ENCODE results near the gene TBC1D22B.
"Not testable (repeated sequence)": the region's sequence is repeated elsewhere in the genome, so short reads cannot be mapped to it uniquely, and the experiment has no call there.

Gene TBC1D22B

DNA sequence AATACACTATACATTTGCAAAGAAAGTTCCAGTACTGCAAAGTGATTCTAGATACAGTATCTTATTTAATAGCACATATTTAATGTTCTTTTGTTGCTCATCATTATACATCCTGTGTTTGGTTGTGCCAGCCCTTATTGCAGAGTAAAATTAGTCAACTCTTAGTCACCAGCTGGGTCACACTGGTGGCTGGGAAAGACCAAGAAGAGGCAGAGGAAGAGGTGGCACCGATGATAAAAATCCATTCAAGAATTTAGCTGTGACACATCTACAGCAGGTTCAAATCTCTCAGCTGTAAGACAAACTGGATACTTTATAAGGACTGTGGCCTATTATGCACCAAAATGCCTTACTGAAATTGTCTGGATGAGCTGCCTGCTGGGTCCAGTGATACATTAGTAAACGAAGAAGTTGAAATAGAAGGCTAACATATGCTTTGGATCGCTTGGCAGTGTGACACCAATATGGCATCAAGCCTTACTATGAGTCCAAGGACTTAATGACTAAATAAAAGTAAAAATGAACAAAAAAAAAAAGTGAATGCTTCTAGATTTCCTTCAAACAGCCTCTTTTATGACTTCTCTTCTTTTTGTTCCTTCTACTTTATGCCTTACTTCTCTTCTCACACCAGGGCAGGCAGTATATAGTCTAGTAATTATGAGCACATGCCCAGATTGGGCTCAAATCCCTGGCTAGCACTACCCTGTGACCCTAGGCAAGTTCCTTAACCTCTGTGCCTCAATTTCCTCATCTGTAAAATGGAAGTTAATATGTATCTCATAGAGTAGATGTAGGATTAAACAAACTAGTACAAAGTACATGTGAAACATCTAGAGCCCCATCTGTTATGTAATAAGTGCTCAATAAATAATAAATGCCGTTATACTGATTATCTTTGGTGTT is 66.8 kb downstream of the TBC1D22B start:
- DNase-seq, result no peak

DNA sequence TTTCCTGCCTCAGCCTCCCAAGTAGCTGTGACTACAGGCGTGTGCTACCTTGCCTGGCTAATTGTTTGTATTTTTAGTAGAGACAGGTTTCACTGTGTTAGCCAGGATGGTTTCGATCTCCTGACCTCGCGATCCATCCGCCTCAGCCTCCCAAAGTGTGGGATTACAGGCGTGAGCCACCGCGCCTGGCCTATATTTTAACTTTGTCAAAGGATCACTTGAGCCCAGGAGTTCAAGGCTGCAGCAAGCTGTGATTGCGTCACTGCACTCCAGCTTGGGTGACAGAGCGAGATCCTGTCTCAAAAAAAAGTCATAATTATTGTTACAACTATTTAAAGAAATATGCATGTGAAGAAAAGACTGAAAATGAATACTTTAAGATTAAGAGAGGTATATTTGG is 72.8 kb downstream of the TBC1D22B start:
- not testable (repeated sequence) for DNase-seq

DNA sequence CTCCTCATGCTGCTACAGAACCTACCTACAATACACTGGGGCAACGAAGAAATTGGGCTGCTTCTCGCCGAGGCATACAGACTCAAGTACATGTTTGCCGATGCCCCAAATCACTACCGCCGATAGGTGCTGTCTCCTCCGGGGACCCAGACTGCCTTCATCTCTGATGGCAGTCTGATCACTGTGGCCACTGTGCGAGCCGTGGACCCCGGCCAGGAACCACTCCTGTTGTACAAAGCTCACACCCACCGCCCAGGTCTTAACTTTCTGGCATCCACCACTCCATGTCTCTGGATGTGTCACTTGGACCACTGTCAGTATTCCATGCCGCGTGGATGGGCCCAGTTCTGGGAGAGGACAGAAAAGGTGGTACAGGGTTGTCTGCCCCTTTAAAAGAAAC is 73.5 kb downstream of the TBC1D22B start:
- no peak for DNase-seq

DNA sequence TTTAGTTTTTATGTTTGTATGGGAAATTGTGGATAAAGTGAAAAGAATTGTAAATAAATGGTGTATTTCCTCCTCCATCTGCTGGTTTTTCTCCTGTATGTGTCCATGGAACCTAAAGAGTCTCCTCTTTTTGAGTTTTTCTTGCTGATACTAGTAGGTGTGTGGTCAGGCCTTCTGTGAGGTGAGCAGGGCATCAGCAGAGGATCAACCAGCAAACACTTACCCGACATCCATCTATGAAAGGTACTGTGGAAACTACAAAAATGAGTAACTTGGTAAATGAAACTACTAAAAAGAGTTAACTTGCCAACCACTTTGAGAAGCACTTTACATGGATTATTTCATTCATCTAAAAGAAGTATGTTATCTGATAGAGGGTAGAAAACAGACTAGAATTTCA is 75.3 kb downstream of the TBC1D22B start:
- no peak for DNase-seq

DNA sequence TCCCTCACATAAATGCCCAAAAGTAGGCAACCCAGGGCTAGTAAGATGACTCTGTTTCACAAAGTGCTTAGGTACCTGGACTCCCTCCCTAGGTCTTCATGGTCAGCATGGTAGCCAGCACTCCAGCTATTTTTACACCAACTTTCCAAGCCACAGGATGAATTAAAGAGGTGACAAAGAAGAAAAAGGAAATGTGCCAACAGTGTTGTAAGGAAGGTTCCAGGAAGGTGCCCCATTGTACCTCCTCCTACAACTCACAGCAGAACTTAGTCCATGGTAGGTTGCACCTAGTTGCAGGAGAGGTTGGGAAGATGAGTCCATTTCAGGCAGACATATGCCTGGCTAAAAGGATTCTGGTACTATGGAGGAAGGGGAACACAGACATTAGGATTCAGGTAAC is 76.5 kb downstream of the TBC1D22B start:
- no peak for DNase-seq

DNA sequence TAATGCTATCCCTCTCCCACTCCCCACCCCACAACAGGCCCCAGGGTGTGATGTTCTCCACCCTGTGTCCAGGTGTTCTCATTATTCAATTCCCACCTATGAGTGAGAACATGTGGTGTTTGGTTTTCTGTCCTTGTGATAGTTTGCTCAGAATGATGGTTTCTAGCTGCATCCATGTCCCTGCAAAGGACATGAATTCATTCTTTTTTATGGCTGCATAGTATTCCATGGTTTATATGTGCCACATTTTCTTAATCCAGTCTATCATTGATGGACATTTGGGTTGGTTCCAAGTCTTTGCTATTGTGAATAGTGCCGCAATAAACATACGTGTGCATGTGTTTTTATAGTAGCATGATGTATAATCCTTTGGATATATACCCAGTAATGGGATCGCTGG is 80.7 kb downstream of the TBC1D22B start:
- not testable (repeated sequence) for DNase-seq

DNA sequence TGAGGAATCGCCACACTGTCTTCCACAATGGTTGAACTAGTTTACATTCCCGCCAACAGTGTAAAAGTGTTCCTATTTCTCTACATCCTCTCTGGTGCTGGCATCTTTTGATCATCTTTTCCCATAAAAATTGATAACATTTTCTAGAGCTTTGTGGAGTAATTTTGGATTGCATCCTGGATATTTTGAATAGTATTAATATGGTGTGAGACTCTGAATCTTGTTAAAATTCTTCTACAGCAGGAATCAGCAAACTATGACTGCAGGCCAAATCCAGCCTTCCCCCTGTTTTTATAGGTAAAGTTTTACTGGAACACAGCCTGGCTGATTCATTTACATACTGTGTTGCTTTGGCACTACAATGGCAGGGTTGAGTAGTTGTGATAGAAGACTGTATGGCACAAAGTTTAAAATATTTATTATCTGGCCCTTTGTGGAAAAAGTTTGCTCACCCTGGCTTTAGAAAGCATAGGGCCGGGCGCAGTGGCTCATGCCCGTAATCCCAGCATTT is 81.2 kb downstream of the TBC1D22B start:
- no peak for DNase-seq

DNA sequence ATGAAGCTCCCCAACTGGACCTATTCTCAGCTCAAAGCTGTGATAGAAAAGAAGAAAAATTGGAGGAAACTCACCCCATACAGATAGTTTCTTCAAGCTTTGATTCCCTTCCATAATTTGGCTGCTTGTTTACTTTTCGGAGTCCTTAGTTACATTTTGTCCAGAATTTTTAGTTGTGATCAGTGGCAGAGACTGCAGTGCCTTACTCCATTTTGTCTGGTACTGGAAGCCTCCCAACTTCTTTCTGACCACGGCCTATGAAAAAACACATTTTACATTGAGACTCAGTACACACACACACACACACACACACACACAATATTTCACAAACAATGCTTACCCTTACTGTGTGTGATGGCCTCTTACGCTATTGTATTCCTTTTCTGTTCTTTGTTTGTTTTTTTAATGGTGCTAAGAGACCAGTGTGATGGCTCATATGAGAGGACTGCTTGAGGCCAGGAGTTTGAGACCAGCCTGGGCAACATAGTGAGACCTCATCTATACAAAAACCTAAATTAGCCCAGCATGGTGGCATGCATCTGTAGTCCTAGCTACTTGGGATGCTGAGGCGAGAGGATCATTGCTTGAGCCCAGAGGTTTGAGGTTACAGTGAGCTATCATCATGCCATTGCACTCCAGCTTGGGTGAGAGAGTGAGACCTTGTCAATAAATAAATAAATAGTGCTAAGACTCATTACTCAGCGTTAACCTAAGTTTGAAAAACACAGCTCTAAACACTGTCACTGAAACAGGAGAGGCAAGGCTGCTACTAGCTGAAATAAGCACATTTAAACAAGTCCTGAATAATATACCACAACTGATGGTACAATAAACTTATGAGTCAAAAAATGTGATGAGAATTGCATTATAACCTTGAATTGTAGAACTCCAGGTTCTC is 82.4 kb downstream of the TBC1D22B start:
- no peak for DNase-seq

DNA sequence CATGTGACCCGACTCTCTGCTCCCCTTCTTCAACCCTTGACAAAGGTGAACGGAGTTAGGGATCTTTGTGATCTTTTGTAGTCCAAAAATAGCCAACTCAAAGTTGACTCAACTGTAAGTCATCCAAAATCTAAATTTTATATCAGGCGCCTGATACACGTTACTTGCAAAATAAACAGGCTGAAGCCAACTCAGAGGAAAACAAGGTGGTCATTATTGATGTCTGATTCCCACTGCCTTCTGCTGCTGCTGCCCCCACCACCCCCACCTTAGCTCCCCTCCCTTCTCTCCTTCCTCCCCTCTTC is 83.0 kb downstream of the TBC1D22B start:
- DNase-seq, result no peak

DNA sequence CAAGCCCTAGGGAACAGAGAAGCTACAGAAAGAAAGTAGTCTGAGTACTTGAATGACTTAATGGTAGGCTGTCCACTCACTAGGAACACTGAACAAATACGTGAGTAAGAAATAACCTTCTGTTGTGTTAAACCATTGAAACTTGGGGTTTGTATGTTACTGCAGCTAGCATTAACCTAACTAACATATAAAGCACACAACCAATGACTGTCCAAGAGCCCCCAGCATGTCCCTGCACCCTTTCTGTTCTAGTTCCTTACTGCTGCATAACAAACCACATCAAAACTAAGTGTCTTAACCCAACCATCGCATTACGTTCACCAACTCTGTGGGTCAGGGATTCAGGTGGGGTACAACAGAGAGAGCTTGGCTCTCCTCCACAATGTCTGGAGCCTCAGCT is 85.7 kb downstream of the TBC1D22B start:
- DNase-seq, result no peak

DNA sequence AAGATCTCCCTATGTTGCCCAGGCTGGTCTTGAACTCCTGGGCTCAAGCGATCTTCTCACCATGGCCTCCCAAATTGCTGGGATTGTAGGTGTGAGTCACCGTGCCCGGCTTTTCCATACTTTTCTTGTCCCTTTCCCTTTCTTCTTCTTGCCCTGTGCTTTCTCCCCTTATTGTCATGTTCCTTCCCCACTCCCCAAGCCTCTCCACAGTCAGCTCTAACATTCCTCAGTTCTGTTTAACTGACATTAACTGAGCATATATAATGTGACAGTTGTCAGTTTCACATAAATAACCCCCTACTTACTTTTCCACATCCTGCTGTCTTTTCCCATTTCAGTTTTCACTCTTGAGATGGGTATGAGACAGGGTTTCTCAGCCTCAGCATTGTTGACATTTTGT is 86.7 kb downstream of the TBC1D22B start:
- DNase-seq, result no peak

DNA sequence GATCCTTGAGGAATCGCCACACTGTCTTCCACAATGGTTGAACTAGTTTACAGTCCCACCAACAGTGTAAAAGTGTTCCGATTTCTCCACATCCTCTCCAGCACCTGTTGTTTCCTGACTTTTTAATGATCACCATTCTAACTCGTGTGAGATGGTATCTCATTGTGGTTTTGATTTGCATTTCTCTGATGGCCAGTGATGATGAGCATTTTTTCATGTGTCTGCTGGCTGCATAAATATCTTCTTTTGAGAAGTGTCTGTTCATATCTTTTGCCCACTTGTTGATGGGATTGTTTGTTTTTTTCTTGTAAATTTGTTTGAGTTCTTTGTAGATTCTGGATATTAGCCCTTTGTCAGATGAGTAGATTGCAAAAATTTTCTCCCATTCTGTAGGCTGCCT is 88.2 kb downstream of the TBC1D22B start:
- DNase-seq, result not testable (repeated sequence)

DNA sequence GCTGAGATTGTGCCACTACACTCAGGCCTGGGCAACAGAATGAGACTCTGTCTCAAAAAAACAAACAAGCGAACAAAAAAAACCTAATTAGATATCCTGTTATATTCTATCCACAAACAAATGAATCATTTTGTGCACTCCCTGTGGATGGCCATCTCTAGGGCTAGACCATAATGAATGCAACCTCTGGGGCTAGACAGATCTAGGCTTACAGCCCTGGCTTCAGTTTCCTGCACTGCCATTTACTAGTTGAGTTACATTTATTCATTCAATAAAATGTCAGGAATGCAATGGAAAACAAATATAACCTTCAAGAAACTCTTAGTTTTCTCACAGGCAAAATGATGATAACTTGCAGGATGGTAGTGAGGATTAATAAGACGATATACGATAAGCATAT is 89.6 kb downstream of the TBC1D22B start:
- DNase-seq, result no peak

DNA sequence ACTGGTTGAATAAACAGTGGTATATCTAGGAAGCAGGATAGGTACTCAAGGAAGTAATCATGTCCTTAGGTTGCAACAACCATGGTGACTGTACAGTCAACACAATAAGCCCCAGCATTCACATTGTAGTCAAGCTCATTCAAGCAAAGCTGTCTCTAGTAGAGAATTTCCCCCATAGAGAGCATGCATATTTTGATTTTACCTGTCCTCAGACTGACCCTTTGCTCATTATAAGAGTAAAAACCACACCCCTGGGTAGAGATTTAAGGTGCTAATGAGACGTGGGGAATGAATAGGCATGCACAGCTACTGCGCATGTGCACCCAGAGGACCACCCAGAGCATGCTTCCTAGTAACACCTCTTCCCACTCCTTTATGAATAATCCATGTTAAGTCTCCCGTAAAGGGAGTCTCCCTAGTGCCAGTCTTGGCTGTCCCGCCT is 90.1 kb downstream of the TBC1D22B start:
- DNase-seq, result no peak

DNA sequence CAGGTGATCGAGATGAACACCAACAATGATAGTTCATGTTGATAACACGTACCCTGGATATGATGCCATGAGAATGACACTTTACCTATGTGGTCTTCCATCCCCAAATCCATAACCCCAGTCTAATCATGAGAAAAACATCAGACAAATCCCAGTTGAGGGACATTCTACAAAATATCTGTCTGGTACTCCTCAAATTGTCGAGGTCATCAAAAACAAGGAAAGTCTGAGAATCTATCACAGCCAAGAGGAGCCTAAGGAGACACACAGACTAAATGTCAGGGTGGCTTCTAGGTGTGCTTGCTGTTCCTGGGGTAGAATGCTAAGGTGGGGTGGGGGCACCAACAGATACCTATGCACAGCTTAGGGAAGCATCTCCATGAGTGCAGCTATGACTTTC is 93.5 kb downstream of the TBC1D22B start:
- DNase-seq, result no peak

DNA sequence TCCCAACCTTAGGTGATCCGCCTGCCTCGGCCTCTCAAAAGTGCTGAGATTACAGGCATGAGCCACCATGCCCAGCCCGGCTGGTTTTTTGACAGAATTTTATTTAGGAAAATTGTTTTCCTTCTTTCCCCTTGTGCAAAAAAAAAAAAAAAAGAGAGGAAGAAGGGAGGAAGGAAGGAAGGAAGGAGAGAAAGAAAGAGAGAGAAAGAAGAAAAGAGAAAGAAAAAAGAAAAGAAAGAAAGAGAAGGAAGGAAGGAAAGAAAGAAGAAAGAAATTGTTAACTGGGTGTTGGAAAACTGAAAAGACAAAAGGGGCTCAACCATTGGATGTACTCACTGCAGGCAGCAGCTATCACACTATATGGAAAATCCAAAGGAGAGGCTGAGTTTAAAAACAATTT is 94.8 kb downstream of the TBC1D22B start:
- no peak for DNase-seq

DNA sequence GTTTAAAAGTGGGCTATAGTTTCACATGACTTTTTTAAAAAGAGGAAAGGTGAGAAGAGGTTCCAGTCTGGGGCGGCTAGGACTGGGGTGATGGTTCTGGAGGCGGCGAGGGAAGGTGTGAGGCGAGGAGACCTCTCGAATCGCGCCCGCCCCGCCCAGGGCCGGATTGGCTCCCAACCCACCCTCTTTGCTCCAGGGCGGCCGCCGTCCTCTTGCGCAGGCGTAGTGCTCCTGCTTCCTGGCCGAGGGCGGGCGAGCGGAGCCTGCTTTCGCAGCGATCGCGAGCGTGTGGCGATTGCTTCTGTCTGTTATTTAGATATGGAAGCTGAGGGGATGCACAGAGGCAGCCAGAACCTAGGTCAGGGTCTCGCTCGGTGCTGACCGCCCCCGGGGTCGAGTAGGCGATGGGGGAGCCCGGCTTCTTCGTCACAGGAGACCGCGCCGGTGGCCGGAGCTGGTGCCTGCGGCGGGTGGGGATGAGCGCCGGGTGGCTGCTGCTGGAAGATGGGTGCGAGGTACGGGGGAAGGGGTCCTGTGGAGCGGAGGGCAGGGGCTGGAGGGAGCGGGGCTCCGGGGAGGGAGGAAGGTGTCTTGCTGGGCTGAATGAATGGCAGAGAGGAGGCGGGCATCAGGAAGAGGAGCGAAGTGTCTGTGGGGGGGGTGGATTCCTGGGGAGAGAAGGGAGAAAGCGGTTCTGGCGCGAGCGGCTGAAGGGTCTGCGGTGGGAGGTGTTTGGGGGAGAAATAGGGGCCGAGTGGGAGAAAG is 96.4 kb downstream of the TBC1D22B start, which contains the start of gene RNF8:
TSS of gene RNF8 (plus strand) at position 223 of the 765 bp plus-strand sequence. CDS start at position 405, 182 bp downstream.
- peak; percentile 56 for DNase-seq

DNA sequence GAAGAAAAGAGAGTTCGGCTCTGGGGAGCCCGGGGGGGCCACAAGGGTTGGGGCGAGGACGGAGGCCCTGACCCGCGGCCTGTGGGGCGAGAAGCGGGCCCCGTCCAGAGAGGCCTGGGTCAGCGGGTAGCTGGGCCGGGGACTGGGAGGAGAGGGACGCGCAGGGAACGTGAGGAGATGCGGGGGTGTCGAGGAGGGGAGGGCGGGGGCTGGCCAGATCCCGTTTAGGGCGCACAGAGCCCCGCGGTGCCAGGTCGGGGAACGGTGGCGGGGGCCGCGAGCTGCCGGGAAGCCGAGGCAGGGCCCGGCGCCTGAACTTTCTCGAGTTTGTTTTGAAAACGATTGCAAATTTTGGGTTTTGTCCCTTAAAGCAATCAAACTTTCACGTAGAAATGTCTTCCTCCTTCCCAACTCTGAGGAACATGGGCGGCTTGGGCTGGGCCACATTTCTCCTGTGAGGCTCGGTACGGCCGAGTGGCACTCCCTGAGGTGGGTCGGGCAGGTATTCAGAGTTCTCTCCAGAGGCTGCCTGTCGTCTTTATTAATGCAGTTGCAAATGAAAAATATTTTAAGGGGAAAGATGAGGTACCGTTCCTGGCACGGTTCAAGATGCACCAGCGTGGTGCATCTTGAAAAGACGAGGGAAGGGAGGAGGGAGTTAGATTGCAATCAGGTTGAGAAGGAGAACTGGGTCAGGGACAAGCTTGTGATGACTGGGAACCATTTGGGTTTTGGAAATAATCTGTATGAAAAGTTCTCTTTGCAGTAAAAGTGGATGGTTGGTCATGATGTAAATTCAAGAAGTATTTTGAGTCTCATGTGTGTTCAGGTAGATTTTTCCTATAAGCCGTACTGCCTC is 97.2 kb downstream of the TBC1D22B start:
- DNase-seq, result no peak

DNA sequence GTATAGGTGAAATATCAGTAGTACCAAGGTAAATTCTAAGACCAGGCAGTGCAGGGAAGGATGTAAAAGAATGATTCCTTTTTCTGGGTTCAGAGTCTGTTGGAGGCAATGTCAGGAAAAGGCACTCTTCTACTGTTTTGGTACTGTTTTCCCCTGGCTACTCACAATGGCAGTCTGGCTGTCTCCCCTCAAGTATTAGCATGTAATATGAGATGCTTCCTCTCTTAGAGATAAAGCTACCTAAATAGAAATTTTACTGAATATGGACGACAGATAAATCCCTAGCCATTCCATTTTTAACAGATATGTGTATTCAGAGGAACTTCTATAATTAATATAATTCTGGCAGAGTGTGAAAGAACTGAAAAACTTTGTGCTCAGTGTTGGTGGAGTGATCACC is 99.7 kb downstream of the TBC1D22B start:
- DNase-seq, result no peak

DNA sequence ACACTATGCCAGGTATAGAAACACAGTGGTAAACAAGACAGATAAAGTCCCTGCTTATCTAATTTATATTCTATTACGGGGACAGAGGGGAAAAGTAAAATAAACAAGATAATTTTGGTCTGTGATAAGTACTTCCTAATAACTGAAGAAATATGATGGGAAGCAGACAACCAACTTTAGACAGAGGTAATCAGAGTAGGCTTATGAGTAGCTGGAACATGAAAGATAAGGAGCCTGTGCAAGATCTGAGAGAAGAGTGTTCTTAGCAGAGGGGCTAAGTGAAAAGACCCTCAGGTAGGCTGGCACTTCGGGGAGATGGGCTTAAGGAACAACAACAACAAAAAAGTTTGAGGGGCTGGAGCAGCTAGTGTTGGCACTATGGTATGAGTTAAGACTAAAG is 100.3 kb downstream of the TBC1D22B start:
- DNase-seq, result no peak

DNA sequence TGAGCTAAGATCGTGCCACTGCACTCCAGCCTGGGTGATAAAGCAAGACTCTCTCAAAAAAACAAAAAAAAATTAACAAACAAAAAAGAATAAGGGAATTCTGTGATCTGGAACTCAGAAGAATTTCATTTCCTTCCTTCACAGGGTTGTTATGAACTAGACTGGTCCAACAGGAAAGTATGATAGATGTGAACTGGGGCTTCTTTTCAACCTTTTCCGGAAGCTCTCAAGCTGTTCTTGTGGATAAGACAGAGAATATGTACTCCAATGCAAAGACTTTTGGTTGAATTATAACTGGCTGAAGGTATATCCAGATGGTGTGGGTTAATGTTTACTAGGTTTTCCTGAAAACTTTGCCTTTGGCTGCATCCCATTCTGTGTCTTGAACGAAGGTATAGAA is 101.5 kb downstream of the TBC1D22B start:
- DNase-seq, result no peak

Data from NCI-H2081 treated with DMSO at 0.1 percent for 48 hours (cell line).